ENCODE results near the gene TMEM132E.

The TMEM132E gene

GRCh38 chr17:34634551-34635160, 55.3 kb downstream of the TMEM132E start:
- DNase-seq (ENCODE audit: low read depth): no peak

GRCh38 chr17:34635876-34636275, 56.5 kb downstream of the TMEM132E start:
- no peak for DNase-seq (ENCODE audit: low read depth)

DNA sequence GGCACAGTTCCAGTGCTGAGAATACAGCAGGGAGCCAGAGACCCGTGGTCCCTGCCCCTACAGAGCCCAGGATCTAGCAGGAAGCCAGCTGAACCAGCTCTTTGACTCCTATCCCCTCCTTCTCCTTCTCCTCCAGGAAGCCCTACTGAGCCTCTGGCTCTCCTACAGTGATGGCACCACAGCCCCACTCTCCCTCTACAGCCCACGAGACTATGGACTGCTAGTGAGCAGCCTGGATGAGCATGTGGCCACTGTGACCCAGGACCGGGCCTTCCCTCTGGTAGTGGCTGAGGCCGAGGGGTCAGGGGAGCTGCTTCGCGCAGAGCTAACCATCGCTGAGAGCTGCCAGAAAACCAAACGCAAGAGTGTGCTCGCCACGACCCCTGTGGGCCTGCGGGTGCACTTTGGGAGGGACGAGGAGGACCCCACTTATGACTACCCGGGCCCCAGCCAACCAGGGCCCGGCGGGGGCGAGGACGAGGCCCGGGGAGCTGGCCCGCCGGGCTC, 57.7 kb downstream of the TMEM132E start:
- no peak for DNase-seq (ENCODE audit: low read depth)

DNA sequence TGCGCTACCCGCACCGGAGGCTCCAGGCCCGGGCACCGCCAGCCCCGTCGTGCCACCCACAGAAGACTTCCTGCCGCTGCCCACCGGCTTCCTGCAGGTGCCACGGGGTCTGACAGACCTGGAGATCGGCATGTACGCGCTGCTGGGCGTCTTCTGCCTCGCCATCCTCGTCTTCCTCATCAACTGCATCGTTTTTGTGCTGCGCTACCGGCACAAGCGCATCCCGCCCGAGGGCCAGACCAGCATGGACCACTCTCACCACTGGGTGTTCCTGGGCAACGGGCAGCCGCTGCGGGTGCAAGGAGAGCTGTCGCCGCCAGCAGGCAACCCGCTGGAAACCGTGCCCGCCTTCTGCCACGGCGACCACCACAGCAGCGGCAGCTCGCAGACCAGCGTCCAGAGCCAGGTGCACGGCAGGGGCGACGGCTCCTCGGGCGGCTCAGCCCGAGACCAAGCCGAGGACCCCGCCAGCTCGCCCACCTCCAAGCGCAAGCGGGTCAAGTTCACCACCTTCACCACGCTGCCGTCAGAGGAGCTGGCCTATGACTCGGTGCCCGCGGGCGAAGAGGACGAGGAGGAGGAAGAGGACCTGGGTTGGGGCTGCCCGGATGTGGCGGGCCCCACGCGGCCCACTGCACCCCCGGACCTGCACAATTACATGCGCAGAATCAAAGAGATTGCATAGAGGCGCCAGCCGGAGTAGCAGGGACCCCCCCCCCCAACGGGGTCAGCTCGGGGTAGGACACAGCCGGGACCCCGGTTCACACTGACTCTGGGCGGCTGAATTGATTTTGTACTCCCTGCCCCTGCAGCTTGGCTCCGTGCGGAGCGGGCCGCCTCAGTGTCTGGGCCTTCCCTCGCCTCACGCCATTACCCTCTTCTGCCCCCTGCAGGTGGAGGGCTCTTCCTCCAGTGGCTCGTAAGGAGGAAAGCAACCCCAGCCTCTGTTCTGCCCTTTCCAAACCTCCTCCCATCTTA, 58.5 kb downstream of the TMEM132E start:
- DNase-seq (ENCODE audit: low read depth): peak; percentile 11

GRCh38 chr17:34638526-34639260, 59.3 kb downstream of the TMEM132E start:
- DNase-seq (ENCODE audit: low read depth): no peak

- DNase-seq (ENCODE audit: low read depth): no peak
Observed at GRCh38 chr17:34639706-34640425, 60.5 kb downstream of the TMEM132E start.

DNA sequence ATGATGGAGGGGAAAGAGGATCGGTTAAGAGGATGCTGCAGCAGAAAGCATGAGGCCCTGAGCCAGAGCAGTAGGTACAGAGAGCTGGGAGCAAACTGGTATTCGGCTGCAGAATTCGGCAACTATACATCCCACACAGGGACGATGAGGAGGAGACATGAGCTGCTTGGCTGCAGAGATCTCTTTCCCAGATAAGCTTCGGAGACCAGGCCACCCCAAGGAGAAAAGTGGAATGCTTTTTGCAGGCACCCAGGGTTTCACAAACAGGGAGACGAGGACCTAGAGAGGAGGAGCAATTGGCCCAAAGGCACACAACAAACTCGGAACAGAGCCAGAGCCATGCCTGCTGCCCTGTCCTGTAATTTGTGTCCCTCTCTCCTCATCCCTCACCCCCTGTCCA, 62.0 kb downstream of the TMEM132E start:
- no peak for DNase-seq (ENCODE audit: low read depth)

GRCh38 chr17:34644941-34645550, 65.7 kb downstream of the TMEM132E start:
- no peak for DNase-seq (ENCODE audit: low read depth)

- DNase-seq (ENCODE audit: low read depth): no peak
Observed at GRCh38 chr17:34645594-34645993, 66.2 kb downstream of the TMEM132E start.

GRCh38 chr17:34647511-34647910, 68.1 kb downstream of the TMEM132E start:
- no peak for DNase-seq (ENCODE audit: low read depth)

DNA sequence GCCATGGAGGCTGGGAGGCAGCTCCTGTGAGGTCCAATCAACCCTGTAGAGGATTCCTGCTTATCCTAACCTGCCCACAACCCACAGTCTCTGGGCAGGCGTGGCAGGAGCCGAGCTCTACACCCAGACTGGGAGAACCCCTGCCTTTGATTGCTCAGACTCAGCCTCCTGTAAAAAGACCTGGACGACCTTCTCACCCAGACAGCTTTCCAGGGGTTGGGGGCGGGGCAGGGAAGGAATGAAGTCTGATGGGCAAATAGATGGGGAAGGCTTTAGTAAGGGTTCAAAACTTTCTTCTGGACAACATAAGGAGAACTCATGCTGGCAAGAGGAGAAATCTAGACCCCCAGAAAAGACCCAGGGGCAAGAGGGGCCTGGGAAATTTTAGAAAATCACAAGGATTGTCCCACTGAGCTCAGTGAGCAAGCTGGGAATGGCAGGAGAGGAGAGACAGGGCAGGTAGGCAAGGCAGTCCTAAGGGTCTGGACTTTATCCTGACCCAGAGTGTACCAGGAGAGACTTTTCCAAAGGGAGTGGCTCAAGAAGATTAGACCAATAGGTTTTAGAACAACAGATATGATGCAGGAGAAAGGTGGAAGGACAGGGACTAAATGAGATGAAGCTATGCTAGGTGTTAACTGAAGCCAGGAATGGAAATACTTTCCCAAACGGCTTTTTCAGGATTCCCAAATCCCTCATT, 70.8 kb downstream of the TMEM132E start:
- DNase-seq (ENCODE audit: low read depth): no peak

DNA sequence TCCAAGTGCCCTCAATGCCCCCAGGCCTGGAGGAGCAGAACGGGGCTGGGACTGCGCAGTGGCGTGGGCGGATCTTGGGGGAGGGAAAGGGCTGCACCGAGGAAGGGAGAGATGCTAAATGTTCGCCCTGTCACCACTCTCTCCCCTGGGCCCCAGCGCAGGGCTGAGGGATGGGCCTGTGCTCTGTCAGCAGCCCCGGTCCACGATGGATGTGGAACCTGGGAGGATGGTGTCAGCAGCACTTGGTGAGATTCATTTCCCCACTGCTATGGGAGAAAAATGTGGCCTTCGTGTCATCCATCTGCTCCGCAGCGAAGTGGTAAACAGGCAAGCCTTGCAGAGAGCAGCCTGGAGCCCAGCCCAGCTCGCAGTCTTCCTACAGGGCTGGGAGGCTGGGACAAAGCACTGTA, 72.0 kb downstream of the TMEM132E start:
- no peak for DNase-seq (ENCODE audit: low read depth)

GRCh38 chr17:34652021-34652555, 72.7 kb downstream of the TMEM132E start:
- DNase-seq (ENCODE audit: low read depth): no peak

GRCh38 chr17:34653511-34653910, 74.1 kb downstream of the TMEM132E start:
- DNase-seq (ENCODE audit: low read depth): no peak

- no peak for DNase-seq (ENCODE audit: low read depth)
Observed at GRCh38 chr17:34654276-34654880, 75.0 kb downstream of the TMEM132E start.

DNA sequence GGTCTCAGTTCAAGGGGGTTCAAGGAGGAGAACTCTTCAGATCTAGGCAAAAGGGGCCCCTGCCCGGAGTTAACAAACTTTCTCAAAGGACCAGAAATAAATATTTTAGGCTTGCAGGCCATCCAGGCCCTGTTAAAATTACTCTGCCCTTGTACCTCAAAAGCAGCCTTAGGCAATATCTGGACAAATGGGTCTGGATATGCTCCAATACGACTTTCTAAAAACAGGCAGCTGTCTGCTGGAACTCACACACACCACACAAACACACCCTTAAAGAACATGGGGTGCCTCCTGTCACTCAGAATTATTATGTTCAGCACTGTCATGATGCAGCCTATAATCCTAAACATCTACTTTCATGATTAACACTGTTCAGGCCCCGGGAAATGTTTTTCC, 75.5 kb downstream of the TMEM132E start:
- no peak for DNase-seq (ENCODE audit: low read depth)

GRCh38 chr17:34656801-34657200, 77.4 kb downstream of the TMEM132E start:
- DNase-seq (ENCODE audit: low read depth): no peak

DNA sequence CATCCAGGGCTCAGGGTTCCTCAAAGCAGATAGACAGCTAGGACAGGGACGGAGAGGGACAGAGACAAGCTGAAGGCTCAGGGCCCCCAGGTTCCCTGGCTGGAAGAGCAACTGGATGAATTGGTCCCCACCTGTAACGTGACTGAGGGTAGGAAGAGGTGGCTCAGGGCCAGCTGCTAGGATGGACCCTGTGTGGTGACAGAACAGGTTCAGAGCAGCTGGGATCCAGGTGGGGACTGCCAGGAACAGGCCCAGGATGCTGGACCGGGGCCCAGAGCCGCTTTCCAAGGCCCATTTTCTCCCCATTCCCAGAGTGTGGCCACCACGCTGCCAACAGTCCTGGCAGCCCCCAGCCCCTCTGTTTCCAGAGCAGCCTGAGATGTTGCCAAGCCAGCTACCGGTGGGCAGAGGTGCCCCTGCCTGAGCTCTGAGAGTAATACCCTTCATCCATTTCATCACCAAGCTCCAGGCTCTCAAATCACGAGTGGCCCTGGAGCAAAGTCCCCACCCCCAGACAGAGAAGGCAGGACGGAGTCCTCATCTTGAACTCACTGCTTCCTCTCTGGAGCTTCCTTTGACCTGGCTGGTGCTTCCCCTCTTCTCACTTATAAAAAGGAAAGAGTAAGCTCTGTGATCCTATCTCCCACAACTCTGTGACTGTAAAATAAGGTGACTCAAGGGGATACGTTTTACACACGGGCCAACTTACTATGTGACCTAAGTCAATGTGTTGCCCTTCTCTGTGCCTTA, 79.6 kb downstream of the TMEM132E start:
- no peak for DNase-seq (ENCODE audit: low read depth)

DNA sequence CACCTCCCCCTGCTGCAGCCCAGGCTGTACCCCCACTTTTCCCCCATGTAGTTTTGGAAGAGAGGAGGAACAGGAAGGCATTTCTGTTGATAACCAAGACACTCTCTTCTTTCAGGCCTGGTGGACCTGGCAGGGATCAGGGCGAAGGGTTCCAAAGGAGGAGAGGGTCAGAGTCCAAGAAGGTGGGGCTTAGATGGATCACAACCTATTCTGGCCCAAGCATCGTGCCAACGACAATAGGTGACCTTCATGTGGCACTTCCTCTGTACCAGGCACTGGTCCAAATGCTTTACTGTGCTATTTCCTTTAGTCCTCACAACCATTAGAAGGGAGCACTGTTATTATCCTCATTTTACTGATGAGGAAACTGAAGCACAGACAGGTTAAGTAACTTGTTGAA, 84.3 kb downstream of the TMEM132E start:
- DNase-seq (ENCODE audit: low read depth): no peak

Data from non-pigmented ciliary epithelial cell (primary cell).